GM21381 (cell line): Measurements from ENCODE around the gene IL1R1.

Source experiments
- ATAC-seq: cut with Tn5 transposase; IDR thresholded peaks from one replicate; pipeline ENCODE4 v1.9.1; 2021; ENCODE audit warnings: mild to moderate bottlenecking, moderate library complexity; ENCODE audit not compliant: unreplicated experiment

Gene IL1R1

GRCh38 chr2:102137138-102137537 lies 5.4 kb upstream of the IL1R1 start:
- no peak for ATAC-seq

GRCh38 chr2:102138331-102138730 lies 4.2 kb upstream of the IL1R1 start:
- no peak for ATAC-seq

- ATAC-seq: no peak
These were observed 2.7 kb upstream of the IL1R1 start for GRCh38 chr2:102139851-102140250.

- no peak for ATAC-seq
These were observed 2.2 kb upstream of the IL1R1 start for GRCh38 chr2:102140377-102140776.

GRCh38 chr2:102141011-102141943 lies 1.3 kb upstream of the IL1R1 start:
- no peak for ATAC-seq

- no peak for ATAC-seq
These were observed 393 bp downstream of the IL1R1 start for GRCh38 chr2:102142829-102143449.

GRCh38 chr2:102143450-102143985 lies 972 bp downstream of the IL1R1 start:
- ATAC-seq: no peak

- ATAC-seq: no peak
These were observed 1.6 kb downstream of the IL1R1 start for GRCh38 chr2:102144128-102144527.

- ATAC-seq: no peak
These were observed 2.6 kb downstream of the IL1R1 start for GRCh38 chr2:102145107-102145506.

GRCh38 chr2:102145934-102146333 lies 3.4 kb downstream of the IL1R1 start:
- ATAC-seq: no peak

GRCh38 chr2:102147935-102148334 lies 5.4 kb downstream of the IL1R1 start:
- no peak for ATAC-seq

- no peak for ATAC-seq
These were observed 6.7 kb downstream of the IL1R1 start for GRCh38 chr2:102149243-102149642.

GRCh38 chr2:102149644-102150455 lies 7.3 kb downstream of the IL1R1 start:
- ATAC-seq: no peak

- no peak for ATAC-seq
These were observed 11.8 kb downstream of the IL1R1 start for GRCh38 chr2:102154364-102154763.

GRCh38 chr2:102154946-102155702 lies 12.6 kb downstream of the IL1R1 start:
- no peak for ATAC-seq

GRCh38 chr2:102155703-102156515 lies 13.4 kb downstream of the IL1R1 start:
- ATAC-seq: no peak

- ATAC-seq: no peak
These were observed 15.6 kb downstream of the IL1R1 start for GRCh38 chr2:102158011-102158755.

GRCh38 chr2:102159295-102159694 lies 16.7 kb downstream of the IL1R1 start:
- no peak for ATAC-seq
